Measurements from ENCODE around the gene FSTL3. TPM values are rescaled to one million over a fixed set of nuclear protein-coding genes. Genes with fewer than 3 reads are reported as not detected.

FSTL3 gene
- total RNA-seq, 2 experiments from 2014 or later, result 1.6 to 2.1 TPM

DNA sequence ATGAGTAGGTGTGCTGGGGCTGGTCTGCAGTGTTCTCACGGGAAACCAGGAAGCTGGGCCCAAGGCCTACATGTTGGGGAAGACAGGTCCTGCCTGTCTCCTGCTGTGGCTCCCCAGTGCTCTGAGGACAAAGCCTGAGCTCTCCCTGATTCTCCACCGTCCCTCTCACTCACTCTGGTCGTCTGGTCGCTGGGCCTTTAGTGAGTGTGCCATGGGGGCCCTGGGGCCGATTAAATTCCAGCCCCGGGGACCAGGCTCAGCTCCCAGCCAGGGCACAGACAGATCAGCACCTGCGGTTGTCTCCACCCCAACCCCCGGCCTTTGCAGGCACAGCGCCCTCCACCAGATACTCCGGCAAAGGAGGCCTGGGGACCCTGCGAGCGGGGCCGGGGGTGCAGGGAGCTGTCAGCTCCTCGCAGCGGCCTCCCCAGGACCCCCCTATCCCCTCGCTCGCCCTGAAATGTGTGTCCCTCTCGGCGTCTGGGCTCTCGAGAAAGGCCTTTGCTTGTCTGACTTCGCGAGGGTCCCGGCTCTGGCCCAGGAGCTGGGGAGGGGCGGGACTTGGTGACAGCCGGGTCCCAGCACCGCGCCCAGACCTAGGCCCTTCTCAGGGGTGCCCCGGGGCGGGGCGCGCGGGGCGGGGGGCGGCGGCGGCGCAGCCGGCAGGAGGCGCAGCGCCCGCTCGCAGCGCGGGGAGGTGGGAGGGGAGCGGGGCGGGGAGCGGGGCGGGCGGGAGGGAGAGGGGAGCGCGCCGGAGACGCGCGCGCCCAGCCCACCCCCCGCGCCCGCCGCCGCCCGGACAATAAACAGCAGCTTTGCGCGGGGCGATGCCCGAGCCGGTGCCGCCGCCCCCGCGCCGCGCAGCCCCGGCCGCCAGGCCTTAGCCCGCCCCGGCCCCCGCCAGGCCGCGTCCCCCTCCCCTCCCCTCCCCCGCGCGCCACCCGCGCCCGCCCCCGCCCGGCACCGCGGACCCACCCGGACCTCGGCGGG lies 32.3 kb downstream of the FSTL3 start, which contains the start of gene PALM:
PALM (plus strand) TSS at position 782 of the 990 bp plus-strand sequence. CDS start 212 bp downstream, outside the sequence.
- no peak for DNase-seq
- CTCF ChIA-PET, result interaction anchor here (0.7 kb wide), 1 partner anchor 167 kb away, joined by 3 read pairs; no protein-coding TSS in a partner anchor
- peaks cover 7% of the 10 kb centered on the region for H3K4me1 Mint-ChIP-seq
- POLR2A ChIA-PET, result no interaction called here
- peaks cover 18% of the 10 kb centered on the region for H3K27me3 Mint-ChIP-seq
- no peak within 1 kb of the TSS for H3K27ac Mint-ChIP-seq
- no peaks in the 10 kb centered on the region for H3K9me3 Mint-ChIP-seq
- no peaks in the 10 kb centered on the region for H3K36me3 Mint-ChIP-seq (ENCODE audit: low read depth)
- H3K4me3 Mint-ChIP-seq, result no peak within 1 kb of the TSS

DNA sequence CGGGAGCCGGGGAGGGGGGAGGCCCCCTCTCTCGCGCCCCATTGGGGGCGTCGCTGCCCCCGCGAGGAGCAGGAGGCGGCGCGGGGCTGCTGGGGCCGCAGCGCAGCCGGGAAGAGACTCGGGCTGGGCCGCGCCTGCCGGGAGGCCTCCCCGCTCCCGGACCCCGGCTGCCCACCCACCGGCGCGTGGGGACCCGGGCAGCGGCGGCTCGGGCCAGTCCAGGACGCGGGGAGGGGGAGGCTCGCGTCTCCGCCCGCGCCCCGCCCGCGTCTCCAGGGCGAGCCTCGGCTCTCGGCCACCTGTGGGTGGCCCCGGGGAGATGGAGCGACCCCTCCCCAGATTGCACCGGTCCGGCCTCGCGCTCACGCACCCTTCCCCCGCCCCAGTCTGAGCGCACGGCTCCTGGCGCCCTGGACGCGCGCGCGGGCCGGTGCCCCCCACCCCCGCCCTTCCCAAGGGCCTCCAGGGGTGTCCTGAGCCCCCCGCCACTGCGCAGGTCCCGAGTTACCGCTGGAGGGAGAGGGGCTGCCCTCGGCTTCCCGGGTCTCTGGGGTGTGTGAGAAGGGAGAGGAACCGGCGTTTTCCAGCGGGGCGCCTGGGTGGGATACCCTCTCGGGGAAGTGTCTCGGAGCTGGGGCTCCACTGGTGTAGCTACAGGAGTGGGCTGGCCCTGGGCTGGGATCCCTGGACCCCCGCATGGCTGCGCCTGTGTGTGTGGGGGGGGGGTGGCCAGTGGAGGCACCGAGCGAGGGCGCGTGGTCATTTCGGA lies 33.2 kb downstream of the FSTL3 start:
- peaks cover 18% of the 10 kb centered on the region for H3K27me3 Mint-ChIP-seq
- H3K36me3 Mint-ChIP-seq (ENCODE audit: low read depth), result no peaks in the 10 kb centered on the region

GRCh38 chr19:709965-710571 lies 33.9 kb downstream of the FSTL3 start:
- ChIA-PET POLR2A (no interaction called here), CTCF (no interaction called here)
- DNase-seq, result no peak
- Mint-ChIP-seq H3K27ac (no peak overlapping the region), H3K36me3 (ENCODE audit: low read depth) (no peaks in the 10 kb centered on the region), H3K9me3 (no peaks in the 10 kb centered on the region), H3K4me1 (no peaks in the 10 kb centered on the region), H3K27me3 (peaks cover 18% of the 10 kb centered on the region), H3K4me3 (no peak overlapping the region)

More for the DNA sequence above, 33.2 kb downstream of the FSTL3 start:
- ChIA-PET CTCF (no interaction called here), POLR2A (no interaction called here)
- Mint-ChIP-seq H3K4me3 (no peak overlapping the region), H3K9me3 (no peaks in the 10 kb centered on the region), H3K4me1 (no peaks in the 10 kb centered on the region), H3K27ac (no peak overlapping the region)
- DNase-seq, result no peak

GRCh38 chr19:710767-711166 lies 34.6 kb downstream of the FSTL3 start:
- no peak overlapping the region for H3K4me3 Mint-ChIP-seq
- CTCF ChIA-PET, result no interaction called here
- no peak overlapping the region for H3K27ac Mint-ChIP-seq
- H3K36me3 Mint-ChIP-seq (ENCODE audit: low read depth), result no peaks in the 10 kb centered on the region
- POLR2A ChIA-PET, result no interaction called here
- H3K9me3 Mint-ChIP-seq, result peaks cover 6% of the 10 kb centered on the region
- H3K27me3 Mint-ChIP-seq, result peaks cover 14% of the 10 kb centered on the region
- H3K4me1 Mint-ChIP-seq, result no peaks in the 10 kb centered on the region
- DNase-seq, result no peak

DNA sequence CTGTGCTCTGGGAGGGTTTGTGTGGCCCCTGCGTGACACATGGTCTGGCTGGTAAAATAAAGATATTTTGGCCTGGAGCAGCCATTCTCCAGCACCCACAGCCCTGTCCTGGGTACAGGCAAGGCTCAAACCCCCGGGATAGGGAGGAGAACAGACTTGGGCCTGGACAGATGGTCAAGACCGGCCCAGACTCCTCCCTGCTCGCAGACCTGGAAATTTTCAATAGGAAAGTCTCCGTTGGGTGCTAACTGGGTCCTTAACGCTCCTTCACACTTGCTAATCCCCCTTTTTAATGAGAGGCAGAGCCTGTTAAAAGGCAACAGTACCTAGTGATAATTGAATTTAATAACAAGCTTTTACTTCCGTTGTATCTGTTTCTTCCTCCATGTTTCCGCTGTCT lies 35.1 kb downstream of the FSTL3 start:
- Mint-ChIP-seq H3K4me1 (no peaks in the 10 kb centered on the region), H3K27ac (no peak overlapping the region), H3K27me3 (peaks cover 14% of the 10 kb centered on the region), H3K9me3 (peaks cover 7% of the 10 kb centered on the region), H3K4me3 (no peak overlapping the region), H3K36me3 (ENCODE audit: low read depth) (no peaks in the 10 kb centered on the region)
- DNase-seq, result no peak
- POLR2A ChIA-PET, result no interaction called here
- CTCF ChIA-PET, result no interaction called here

- ChIA-PET CTCF (no interaction called here), POLR2A (no interaction called here)
- Mint-ChIP-seq H3K4me3 (no peak overlapping the region), H3K27ac (no peak overlapping the region), H3K9me3 (peaks cover 7% of the 10 kb centered on the region), H3K27me3 (no peaks in the 10 kb centered on the region), H3K4me1 (no peaks in the 10 kb centered on the region), H3K36me3 (ENCODE audit: low read depth) (no peaks in the 10 kb centered on the region)
- DNase-seq, result no peak
Observed at GRCh38 chr19:715347-715746, 39.2 kb downstream of the FSTL3 start.

DNA sequence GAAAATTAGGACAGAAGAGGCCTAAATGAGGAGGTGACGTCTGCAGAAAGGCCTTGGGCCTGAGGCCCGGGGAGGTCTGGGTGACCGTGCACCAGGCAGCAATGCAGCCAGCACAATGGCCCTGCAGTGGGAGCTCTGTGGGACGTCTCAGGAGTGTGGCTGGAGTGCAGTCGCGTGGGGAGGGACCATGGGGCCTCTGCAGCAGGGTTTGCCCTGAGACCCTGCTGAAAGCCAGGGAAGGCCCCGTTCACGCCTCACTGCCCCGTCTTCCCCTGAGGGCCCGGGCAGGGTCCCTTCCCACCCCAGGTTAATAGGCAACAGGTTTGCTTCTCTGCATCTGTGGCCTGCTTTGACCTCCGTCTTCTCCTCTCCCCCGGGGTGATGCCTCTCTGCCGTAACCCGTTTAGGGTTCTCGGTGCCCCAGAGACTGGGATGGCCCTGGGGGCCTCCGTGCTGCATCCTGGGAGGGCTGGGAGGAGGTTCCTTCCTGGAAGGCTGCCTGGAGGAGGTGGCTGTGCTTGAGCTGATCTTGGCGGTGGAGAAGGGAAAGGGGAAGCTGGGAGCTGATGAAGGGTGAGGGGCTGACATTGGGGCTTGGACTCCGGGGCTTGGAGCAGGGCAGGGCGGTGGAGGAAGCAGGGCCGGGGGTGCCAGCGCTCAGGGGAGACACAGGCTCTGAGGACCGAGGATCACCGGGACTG lies 42.2 kb downstream of the FSTL3 start:
- Mint-ChIP-seq H3K9me3 (peaks cover 7% of the 10 kb centered on the region), H3K4me3 (no peak overlapping the region), H3K27ac (peak overlapping the region; percentile 42), H3K4me1 (no peaks in the 10 kb centered on the region), H3K27me3 (peaks cover 3% of the 10 kb centered on the region), H3K36me3 (ENCODE audit: low read depth) (no peaks in the 10 kb centered on the region)
- DNase-seq, result no peak
- ChIA-PET POLR2A (no interaction called here), CTCF (interaction anchor here (1.0 kb wide), 1 partner anchor 13 kb away, joined by 3 read pairs; no protein-coding TSS in a partner anchor)

DNA sequence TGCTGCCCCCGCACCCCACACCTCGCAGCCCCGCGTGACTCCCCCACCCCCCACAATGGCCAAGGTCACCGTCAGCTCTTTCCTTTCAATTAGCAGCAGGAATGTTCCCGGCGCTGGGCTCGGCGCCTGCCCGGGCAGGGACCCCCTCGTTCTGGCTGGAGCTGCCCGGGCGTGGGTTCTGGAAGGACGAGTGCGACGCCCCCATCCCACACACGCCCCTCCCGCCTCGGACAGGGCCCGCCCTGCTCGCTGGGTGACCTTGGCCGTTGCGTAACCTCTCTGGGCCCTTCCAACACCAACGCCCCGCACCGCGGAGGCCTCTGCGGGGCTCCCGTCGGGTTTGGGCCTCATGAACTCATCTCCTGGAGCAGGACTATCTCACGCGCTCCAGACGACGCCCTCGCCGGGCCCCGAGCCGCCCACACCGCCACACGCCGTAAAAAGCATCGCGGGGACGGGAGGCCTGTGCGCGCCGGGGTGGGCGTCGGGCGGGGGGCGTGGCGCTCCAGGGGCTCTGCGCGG lies 42.9 kb downstream of the FSTL3 start:
- Mint-ChIP-seq H3K27me3 (peaks cover 3% of the 10 kb centered on the region), H3K4me1 (no peaks in the 10 kb centered on the region), H3K36me3 (ENCODE audit: low read depth) (no peaks in the 10 kb centered on the region), H3K4me3 (no peak overlapping the region), H3K9me3 (peaks cover 7% of the 10 kb centered on the region), H3K27ac (no peak overlapping the region)
- POLR2A ChIA-PET, result no interaction called here
- CTCF ChIA-PET, result interaction anchor here (1.0 kb wide), 1 partner anchor 14 kb away, joined by 3 read pairs; no protein-coding TSS in a partner anchor
- no peak for DNase-seq

- peaks cover 3% of the 10 kb centered on the region for H3K27me3 Mint-ChIP-seq
- ChIA-PET POLR2A (no interaction called here), CTCF (no interaction called here)
- peaks cover 7% of the 10 kb centered on the region for H3K9me3 Mint-ChIP-seq
- no peaks in the 10 kb centered on the region for H3K4me1 Mint-ChIP-seq
- H3K4me3 Mint-ChIP-seq, result no peak overlapping the region
- H3K27ac Mint-ChIP-seq, result no peak overlapping the region
- DNase-seq, result no peak
- no peaks in the 10 kb centered on the region for H3K36me3 Mint-ChIP-seq (ENCODE audit: low read depth)
Observed at GRCh38 chr19:719636-720344, 43.6 kb downstream of the FSTL3 start.

DNA sequence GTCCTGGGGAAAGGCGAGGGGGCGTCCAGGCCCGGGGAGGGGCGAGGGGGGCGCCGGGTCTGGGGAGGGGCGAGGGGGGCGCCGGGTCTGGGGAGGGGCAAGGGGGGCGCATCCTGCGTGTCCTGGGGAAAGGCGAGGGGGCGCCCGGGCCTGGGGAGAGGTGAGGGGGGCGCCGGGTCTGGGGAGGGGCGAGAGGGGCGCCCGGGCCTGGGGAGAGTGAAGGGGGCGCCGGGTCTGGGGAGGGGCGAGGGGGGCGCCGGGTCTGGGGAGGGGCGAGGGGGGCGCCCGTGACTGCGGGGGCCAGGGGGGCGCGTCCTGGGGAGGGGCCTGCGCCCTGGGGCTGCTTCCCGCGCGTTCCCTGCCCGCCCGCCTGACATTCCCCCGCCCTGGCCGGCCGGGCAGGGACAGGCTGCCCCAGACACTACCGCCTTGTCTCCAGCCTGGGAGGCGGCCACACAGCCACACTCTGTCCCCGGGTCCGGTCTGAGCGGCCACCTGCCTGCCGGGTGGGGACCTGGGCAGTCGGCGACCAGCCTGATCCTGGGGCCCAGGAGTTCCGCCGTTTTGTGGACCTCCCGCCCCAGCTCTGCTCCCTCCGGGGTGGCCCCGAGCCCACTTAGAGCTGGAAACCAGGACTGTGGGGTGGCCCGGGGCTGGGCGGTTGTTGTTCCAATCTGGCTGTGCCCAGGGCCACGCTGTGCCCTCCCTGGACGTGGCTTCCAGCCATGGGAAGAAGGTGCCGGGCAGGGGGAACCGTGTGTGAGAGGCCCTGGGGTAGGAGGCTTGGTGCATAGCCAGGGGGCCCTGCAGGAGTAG lies 44.4 kb downstream of the FSTL3 start:
- no peak for DNase-seq
- Mint-ChIP-seq H3K9me3 (peaks cover 3% of the 10 kb centered on the region), H3K36me3 (ENCODE audit: low read depth) (no peaks in the 10 kb centered on the region), H3K4me1 (no peaks in the 10 kb centered on the region), H3K27me3 (peaks cover 3% of the 10 kb centered on the region), H3K4me3 (no peak overlapping the region), H3K27ac (no peak overlapping the region)
- ChIA-PET CTCF (interaction anchor here (0.6 kb wide), 1 partner anchor 49 kb away, joined by 3 read pairs; no protein-coding TSS in a partner anchor), POLR2A (no interaction called here)

- DNase-seq, result no peak
- Mint-ChIP-seq H3K27ac (no peak overlapping the region), H3K27me3 (peaks cover 3% of the 10 kb centered on the region), H3K36me3 (ENCODE audit: low read depth) (no peaks in the 10 kb centered on the region), H3K4me3 (no peak overlapping the region), H3K4me1 (no peaks in the 10 kb centered on the region), H3K9me3 (no peaks in the 10 kb centered on the region)
- CTCF ChIA-PET, result no interaction called here
- POLR2A ChIA-PET, result no interaction called here
Observed at GRCh38 chr19:722553-723101, 46.4 kb downstream of the FSTL3 start.
